WTC11 (cell line): ENCODE data around the gene AP3D1. TPM values are rescaled to one million over a fixed set of nuclear protein-coding genes. Genes with fewer than 3 reads are reported as not detected.

Source experiments
- ATAC-seq: fragments of 200-7000 bp; cut with Tn5 transposase; 2 replicates; pipeline ENCODE4 v1.10.0; 2021; ENCODE audit warnings: mild to moderate bottlenecking, moderate library complexity
- CTCF ChIA-PET: fragments of 300-600 bp; sonication (Branson Sonifier 250); formaldehyde crosslinking; loops from one replicate; lab custom pipeline; 2021; ENCODE audit warnings: antibody characterized with exemption; lab: Charles Lee
- POLR2A ChIA-PET: fragments of 350-600 bp; sonication (Branson Sonifier 250); formaldehyde crosslinking; loops from one replicate; lab custom pipeline; 2021; ENCODE audit warnings: antibody characterized with exemption; lab: Charles Lee
- DNase-seq: peaks from one replicate; pipeline ENCODE4 v3.0.0; 2021; ENCODE audit warnings: low spot score
- H3K27ac Mint-ChIP-seq: 2 replicates; pipeline ENCODE4 v1.8.0; 2021; ENCODE audit warnings: mixed read lengths
- H3K27me3 Mint-ChIP-seq: 2 replicates; pipeline ENCODE4 v1.8.0; 2021; ENCODE audit warnings: low read depth, mild to moderate bottlenecking, moderate library complexity, mixed read lengths
- H3K36me3 Mint-ChIP-seq: 2 replicates; pipeline ENCODE4 v1.8.0; 2021; ENCODE audit warnings: mixed read lengths
- H3K4me1 Mint-ChIP-seq: 2 replicates; pipeline ENCODE4 v1.8.0; 2022; ENCODE audit warnings: mixed read lengths
- H3K4me3 Mint-ChIP-seq: 2 replicates; pipeline ENCODE4 v1.8.0; 2021; ENCODE audit warnings: mild to moderate bottlenecking, moderate library complexity, mixed read lengths
- H3K9me3 Mint-ChIP-seq: 2 replicates; pipeline ENCODE4 v1.8.0; 2021; ENCODE audit warnings: mixed read lengths
- FOXJ3 ChIP-seq: sonication (generic); formaldehyde crosslinking; IDR thresholded peaks from 2 replicates; pipeline ENCODE4 v1.9.0; 2021; ENCODE audit warnings: missing genetic modification reagents, mild to moderate bottlenecking, borderline replicate concordance
- FOXK1 ChIP-seq: sonication (generic); formaldehyde crosslinking; IDR thresholded peaks from 2 replicates; pipeline ENCODE4 v1.8.0; 2022; ENCODE audit warnings: mild to moderate bottlenecking, moderate library complexity, missing genetic modification reagents
- HMGA2 ChIP-seq: fragments of 250-450 bp; sonication (Bioruptor Pico); IDR thresholded peaks from 2 replicates; pipeline ENCODE4 v1.4.0; 2021; ENCODE audit warnings: mild to moderate bottlenecking, moderate library complexity
- IRF2 ChIP-seq: sonication (generic); formaldehyde crosslinking; IDR thresholded peaks from 2 replicates; pipeline ENCODE4 v1.8.0; 2022; ENCODE audit warnings: low read depth, missing genetic modification reagents, borderline replicate concordance
- NR1H2 ChIP-seq: sonication (generic); formaldehyde crosslinking; IDR thresholded peaks from 2 replicates; pipeline ENCODE4 v1.9.0; 2021; ENCODE audit warnings: mild to moderate bottlenecking, moderate library complexity, missing genetic modification reagents
- PREB ChIP-seq: sonication (generic); formaldehyde crosslinking; IDR thresholded peaks from 2 replicates; pipeline ENCODE4 v1.8.1; 2022; ENCODE audit warnings: mild to moderate bottlenecking, missing genetic modification reagents, moderate library complexity, borderline replicate concordance
- RORB ChIP-seq: fragments of 250-450 bp; sonication (Bioruptor Pico); IDR thresholded peaks from 2 replicates; pipeline ENCODE4 v1.9.0; 2021; ENCODE audit warnings: mild to moderate bottlenecking
- SMAD4 ChIP-seq: sonication (generic); formaldehyde crosslinking; IDR thresholded peaks from 2 replicates; pipeline ENCODE4 v1.8.0; 2022; ENCODE audit warnings: mild to moderate bottlenecking, missing genetic modification reagents
- SP1 ChIP-seq: sonication (generic); formaldehyde crosslinking; conservative IDR thresholded peaks from 2 replicates; pipeline ENCODE4 v1.8.1; 2022; ENCODE audit warnings: missing genetic modification reagents
- ZNF219 ChIP-seq: sonication (generic); formaldehyde crosslinking; IDR thresholded peaks from 2 replicates; pipeline ENCODE4 v1.8.0; 2023; ENCODE audit warnings: missing genetic modification reagents, mild to moderate bottlenecking, borderline replicate concordance
- total RNA-seq: library from RNA; stranded (reverse); gene quantifications from 3 replicates; pipeline ENCODE4 v1.2.3, GENCODE V29; 2021
- TF ChIP-seq, protein P1 (sequence below): sonication (generic); formaldehyde crosslinking; IDR thresholded peaks from 2 replicates; pipeline ENCODE4 v1.8.0; 2023; ENCODE audit warnings: mild to moderate bottlenecking, missing genetic modification reagents
- TF ChIP-seq, protein P2 (sequence below): sonication (generic); formaldehyde crosslinking; IDR thresholded peaks from 2 replicates; pipeline ENCODE4 v1.8.1; 2022; ENCODE audit warnings: missing genetic modification reagents, borderline replicate concordance
- TF ChIP-seq, protein P3 (sequence below): fragments of 200-600 bp; IDR thresholded peaks from 2 replicates; pipeline ENCODE4 v1.8.0; 2022; ENCODE audit warnings: antibody characterized with exemption
- TF ChIP-seq, protein P4 (sequence below): sonication (generic); formaldehyde crosslinking; IDR thresholded peaks from 2 replicates; pipeline ENCODE4 v1.8.0; 2022; ENCODE audit warnings: mild to moderate bottlenecking, missing genetic modification reagents
- TF ChIP-seq, protein P5 (sequence below): sonication (generic); formaldehyde crosslinking; IDR thresholded peaks from 2 replicates; pipeline ENCODE4 v1.8.0; 2023; ENCODE audit warnings: missing genetic modification reagents

The AP3D1 gene
- total RNA-seq, 1 experiment from 2014 or later = 190 TPM

GRCh38 chr19:2118438-2118837, 32.9 kb downstream of the AP3D1 start (continued):
- TF ChIP-seq, protein P1, sequence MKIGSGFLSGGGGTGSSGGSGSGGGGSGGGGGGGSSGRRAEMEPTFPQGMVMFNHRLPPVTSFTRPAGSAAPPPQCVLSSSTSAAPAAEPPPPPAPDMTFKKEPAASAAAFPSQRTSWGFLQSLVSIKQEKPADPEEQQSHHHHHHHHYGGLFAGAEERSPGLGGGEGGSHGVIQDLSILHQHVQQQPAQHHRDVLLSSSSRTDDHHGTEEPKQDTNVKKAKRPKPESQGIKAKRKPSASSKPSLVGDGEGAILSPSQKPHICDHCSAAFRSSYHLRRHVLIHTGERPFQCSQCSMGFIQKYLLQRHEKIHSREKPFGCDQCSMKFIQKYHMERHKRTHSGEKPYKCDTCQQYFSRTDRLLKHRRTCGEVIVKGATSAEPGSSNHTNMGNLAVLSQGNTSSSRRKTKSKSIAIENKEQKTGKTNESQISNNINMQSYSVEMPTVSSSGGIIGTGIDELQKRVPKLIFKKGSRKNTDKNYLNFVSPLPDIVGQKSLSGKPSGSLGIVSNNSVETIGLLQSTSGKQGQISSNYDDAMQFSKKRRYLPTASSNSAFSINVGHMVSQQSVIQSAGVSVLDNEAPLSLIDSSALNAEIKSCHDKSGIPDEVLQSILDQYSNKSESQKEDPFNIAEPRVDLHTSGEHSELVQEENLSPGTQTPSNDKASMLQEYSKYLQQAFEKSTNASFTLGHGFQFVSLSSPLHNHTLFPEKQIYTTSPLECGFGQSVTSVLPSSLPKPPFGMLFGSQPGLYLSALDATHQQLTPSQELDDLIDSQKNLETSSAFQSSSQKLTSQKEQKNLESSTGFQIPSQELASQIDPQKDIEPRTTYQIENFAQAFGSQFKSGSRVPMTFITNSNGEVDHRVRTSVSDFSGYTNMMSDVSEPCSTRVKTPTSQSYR (CRISPR knock-in tag) = no peak
- no peak for TF ChIP-seq ZNF219

DNA sequence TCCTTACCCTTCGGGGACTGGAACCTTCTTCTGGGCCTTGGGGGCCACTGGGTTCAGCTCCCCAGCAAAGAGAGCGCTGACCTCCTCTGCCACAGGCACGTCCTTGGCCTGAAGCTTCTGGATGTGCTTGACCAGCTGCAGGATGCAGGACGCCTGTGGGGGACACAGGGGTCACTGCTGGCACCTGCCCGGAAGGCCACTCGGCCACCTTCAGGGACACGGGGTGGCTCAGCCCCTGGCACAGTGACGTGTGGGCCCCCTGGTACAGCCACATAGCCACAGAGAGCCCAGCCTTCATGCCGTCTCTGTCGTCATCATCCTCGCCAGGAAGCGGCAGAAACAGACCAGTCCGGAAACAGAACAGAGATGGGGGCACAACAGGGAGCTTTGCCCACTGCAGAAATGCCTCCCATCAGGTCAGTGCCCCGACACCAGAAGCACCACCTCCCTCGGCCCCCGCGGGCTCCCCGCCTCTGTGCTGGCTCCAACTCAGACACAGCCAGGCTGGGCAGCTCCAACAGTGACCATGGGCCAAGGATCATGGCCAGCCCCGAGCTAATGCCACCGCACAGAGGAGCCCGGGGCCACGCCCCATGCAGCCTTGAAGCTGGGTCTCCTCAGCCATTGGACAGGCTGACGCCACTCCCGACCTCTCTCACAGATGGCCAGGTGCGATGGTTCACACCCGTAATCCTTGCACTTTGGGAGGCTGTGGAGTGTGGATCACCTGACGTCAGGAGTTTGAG, 34.0 kb downstream of the AP3D1 start:
- CTCF ChIA-PET = no interaction called here

DNA sequence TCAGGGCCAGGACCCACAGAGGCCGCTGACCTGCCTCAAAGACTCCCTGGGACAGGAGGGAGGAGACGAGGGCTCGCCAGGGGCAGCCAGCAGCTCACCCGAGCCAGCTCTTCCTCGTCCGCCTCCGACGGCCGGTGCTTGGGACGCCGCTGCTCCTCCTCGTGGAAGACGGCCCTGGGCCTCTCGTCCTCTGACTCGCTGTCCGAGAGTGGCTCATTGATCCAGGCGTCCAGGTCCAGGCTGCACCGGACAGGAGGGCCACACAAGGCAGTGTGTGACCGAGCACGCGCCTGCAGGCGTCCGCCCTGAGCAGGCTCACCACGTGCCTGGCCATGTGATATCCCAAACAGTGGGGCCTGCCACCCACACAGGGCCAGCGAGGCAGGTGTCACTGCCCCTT, 34.9 kb downstream of the AP3D1 start:
- peaks cover 61% of the 10 kb centered on the region for H3K36me3 Mint-ChIP-seq
- H3K4me3 Mint-ChIP-seq = no peak overlapping the region
- no peaks in the 10 kb centered on the region for H3K27me3 Mint-ChIP-seq
- no peak for ATAC-seq
- DNase-seq = no peak
- POLR2A ChIA-PET = no interaction called here
- CTCF ChIA-PET = interaction anchor here (0.9 kb wide), 1 partner anchor 83 kb away, joined by 5 read pairs; no protein-coding TSS in a partner anchor
- no peak overlapping the region for H3K27ac Mint-ChIP-seq
- H3K4me1 Mint-ChIP-seq = no peaks in the 10 kb centered on the region
- no peaks in the 10 kb centered on the region for H3K9me3 Mint-ChIP-seq
- TF ChIP-seq, protein P2, sequence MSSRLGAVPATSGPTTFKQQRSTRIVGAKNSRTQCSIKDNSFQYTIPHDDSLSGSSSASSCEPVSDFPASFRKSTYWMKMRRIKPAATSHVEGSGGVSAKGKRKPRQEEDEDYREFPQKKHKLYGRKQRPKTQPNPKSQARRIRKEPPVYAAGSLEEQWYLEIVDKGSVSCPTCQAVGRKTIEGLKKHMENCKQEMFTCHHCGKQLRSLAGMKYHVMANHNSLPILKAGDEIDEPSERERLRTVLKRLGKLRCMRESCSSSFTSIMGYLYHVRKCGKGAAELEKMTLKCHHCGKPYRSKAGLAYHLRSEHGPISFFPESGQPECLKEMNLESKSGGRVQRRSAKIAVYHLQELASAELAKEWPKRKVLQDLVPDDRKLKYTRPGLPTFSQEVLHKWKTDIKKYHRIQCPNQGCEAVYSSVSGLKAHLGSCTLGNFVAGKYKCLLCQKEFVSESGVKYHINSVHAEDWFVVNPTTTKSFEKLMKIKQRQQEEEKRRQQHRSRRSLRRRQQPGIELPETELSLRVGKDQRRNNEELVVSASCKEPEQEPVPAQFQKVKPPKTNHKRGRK (CRISPR knock-in tag) = no peak
- TF ChIP-seq, protein P1 (CRISPR knock-in tag) = no peak
- TF ChIP-seq NR1H2 = no peak
- TF ChIP-seq RORB (CRISPR knock-in tag) = no peak

More for the DNA sequence above, 34.0 kb downstream of the AP3D1 start:
- POLR2A ChIA-PET = no interaction called here
- Mint-ChIP-seq H3K27ac (no peak overlapping the region), H3K4me1 (no peaks in the 10 kb centered on the region), H3K9me3 (no peaks in the 10 kb centered on the region), H3K27me3 (no peaks in the 10 kb centered on the region), H3K36me3 (peaks cover 60% of the 10 kb centered on the region), H3K4me3 (no peak overlapping the region)
- no peak for ATAC-seq
- no peak for TF ChIP-seq FOXJ3 (CRISPR knock-in tag)
- TF ChIP-seq SP1 (CRISPR knock-in tag) = no peak
- no peak for TF ChIP-seq IRF2 (CRISPR knock-in tag)
- no peak for TF ChIP-seq NR1H2
- TF ChIP-seq RORB (CRISPR knock-in tag) = no peak
- TF ChIP-seq, protein P3, sequence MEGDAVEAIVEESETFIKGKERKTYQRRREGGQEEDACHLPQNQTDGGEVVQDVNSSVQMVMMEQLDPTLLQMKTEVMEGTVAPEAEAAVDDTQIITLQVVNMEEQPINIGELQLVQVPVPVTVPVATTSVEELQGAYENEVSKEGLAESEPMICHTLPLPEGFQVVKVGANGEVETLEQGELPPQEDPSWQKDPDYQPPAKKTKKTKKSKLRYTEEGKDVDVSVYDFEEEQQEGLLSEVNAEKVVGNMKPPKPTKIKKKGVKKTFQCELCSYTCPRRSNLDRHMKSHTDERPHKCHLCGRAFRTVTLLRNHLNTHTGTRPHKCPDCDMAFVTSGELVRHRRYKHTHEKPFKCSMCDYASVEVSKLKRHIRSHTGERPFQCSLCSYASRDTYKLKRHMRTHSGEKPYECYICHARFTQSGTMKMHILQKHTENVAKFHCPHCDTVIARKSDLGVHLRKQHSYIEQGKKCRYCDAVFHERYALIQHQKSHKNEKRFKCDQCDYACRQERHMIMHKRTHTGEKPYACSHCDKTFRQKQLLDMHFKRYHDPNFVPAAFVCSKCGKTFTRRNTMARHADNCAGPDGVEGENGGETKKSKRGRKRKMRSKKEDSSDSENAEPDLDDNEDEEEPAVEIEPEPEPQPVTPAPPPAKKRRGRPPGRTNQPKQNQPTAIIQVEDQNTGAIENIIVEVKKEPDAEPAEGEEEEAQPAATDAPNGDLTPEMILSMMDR = no peak
- no peak for TF ChIP-seq PREB (CRISPR knock-in tag)
- no peak for TF ChIP-seq HMGA2
- TF ChIP-seq, protein P4, sequence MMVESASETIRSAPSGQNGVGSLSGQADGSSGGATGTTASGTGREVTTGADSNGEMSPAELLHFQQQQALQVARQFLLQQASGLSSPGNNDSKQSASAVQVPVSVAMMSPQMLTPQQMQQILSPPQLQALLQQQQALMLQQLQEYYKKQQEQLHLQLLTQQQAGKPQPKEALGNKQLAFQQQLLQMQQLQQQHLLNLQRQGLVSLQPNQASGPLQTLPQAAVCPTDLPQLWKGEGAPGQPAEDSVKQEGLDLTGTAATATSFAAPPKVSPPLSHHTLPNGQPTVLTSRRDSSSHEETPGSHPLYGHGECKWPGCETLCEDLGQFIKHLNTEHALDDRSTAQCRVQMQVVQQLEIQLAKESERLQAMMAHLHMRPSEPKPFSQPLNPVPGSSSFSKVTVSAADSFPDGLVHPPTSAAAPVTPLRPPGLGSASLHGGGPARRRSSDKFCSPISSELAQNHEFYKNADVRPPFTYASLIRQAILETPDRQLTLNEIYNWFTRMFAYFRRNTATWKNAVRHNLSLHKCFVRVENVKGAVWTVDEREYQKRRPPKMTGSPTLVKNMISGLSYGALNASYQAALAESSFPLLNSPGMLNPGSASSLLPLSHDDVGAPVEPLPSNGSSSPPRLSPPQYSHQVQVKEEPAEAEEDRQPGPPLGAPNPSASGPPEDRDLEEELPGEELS (CRISPR knock-in tag) = no peak
- TF ChIP-seq, protein P5, sequence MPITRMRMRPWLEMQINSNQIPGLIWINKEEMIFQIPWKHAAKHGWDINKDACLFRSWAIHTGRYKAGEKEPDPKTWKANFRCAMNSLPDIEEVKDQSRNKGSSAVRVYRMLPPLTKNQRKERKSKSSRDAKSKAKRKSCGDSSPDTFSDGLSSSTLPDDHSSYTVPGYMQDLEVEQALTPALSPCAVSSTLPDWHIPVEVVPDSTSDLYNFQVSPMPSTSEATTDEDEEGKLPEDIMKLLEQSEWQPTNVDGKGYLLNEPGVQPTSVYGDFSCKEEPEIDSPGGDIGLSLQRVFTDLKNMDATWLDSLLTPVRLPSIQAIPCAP = no peak
- no peak for TF ChIP-seq FOXK1 (CRISPR knock-in tag)
- TF ChIP-seq SMAD4 (CRISPR knock-in tag) = no peak
- DNase-seq = no peak
